GM12874 (cell line): Measurements from ENCODE around the gene PTGDS.

Source experiments
- TF ChIP-seq, protein P1 (sequence below): IDR thresholded peaks from 2 replicates; pipeline ENCODE4 v1.5.1; 2011; ENCODE audit warnings: low read depth, mild to moderate bottlenecking, control low read depth, low read length, moderate library complexity; ENCODE audit not compliant: insufficient read depth

The PTGDS gene

DNA sequence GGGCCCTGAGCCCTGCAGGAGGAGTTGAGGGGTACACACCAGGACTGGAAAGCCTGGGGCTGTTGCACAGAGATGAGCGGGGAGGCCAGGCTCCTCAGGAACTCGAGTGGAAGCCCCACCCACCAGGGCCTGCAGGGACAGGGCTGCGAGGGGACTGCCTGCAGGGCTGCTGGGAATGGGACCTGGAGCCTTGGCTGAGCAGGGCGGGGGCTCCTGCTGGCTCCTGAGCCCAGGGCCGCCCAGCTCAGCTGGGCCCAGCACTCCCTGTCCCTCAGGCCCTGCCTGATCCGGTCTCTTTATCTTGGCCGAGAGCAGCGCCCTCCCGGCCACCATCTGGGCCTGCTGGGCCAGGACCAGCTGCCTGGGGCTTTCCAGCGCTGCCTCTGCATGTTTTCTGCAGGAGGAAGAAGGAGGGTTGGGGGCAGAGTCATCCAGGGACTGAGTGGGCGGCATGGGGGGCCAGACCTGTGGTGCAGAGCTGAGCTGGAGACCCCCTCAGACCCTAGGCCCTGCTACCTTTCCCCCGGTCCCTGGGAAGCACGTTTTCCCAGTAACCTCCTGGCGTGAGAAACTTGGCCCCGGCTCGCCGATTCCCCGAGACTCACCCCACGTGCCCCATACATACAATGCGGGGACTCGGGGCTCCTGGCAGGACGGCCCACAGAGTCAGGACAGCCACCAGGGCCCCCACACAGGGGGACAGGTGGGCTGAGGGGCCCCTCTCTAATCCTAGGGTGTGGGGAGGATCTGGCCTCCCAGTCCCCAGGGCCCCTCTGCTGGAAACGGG lies 15.8 kb upstream of the PTGDS start:
- TF ChIP-seq, protein P1, sequence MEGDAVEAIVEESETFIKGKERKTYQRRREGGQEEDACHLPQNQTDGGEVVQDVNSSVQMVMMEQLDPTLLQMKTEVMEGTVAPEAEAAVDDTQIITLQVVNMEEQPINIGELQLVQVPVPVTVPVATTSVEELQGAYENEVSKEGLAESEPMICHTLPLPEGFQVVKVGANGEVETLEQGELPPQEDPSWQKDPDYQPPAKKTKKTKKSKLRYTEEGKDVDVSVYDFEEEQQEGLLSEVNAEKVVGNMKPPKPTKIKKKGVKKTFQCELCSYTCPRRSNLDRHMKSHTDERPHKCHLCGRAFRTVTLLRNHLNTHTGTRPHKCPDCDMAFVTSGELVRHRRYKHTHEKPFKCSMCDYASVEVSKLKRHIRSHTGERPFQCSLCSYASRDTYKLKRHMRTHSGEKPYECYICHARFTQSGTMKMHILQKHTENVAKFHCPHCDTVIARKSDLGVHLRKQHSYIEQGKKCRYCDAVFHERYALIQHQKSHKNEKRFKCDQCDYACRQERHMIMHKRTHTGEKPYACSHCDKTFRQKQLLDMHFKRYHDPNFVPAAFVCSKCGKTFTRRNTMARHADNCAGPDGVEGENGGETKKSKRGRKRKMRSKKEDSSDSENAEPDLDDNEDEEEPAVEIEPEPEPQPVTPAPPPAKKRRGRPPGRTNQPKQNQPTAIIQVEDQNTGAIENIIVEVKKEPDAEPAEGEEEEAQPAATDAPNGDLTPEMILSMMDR, result no peak

DNA sequence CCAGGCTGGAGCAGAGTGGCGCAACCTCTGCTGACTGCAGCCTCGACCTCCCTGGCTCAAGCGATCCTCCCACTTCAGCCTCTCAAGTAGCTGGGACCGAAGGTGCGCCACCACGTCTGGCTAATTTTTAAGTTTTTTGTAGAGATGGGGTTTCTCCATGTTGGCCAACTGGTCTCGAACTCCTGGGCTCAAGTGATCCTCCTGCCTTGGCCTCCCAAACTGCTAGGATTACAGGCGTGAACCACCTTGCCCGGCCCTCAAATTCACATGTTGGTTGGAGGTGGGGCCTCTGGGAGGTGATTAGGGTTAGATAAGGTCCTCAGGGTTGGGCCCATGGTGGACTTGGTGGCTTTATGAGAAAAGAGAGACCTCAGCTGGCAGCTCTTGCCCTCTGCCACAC lies 15.1 kb upstream of the PTGDS start:
- TF ChIP-seq, protein P1, result no peak

DNA sequence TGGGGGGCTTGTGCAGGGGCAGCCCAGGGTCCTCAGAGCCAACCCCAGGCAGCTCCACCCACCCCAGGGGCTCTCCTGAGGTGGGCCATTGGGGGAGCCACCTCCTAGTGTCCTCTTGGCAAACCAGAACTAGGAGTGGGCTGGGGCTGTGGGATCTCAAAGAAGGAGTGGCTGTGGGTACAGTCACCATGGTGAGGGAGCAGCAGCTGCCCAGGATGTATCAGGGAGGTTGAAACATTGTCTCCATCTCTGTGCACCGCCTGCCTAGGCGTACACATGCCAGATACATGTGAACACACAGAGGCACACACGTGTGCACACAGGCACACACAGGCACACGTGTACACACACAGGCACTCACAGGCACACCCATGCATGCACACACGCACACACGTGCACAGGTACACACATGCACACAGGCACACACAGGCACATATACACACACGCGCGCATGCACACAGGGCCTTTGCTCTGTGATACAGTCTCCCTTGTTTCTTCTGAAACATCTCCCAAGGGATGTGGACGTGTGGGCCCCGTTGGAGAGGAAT lies 14.5 kb upstream of the PTGDS start:
- TF ChIP-seq, protein P1, result no peak

DNA sequence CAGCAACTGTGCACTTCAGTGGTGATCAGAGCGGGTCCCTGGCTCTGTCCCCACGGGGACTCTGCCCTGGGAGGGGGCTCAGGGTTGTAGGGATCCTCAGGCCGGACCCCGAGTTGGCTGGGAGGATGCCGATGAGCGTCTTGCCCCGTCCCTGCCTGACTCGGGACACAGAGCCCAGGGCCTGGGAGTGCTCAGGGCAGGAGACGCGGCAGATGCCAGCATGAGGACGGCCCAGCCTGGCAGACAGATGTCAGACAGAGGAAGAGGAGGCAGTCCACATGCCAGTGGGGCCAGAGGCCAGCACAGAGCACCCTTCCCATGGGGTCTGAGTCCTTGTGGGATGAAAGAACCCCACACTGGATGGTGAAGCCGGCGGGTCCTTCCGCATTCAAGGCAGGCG lies 14.0 kb upstream of the PTGDS start:
- TF ChIP-seq, protein P1, result no peak

GRCh38 chr9:136963751-136964150 lies 13.6 kb upstream of the PTGDS start:
- TF ChIP-seq, protein P1, result no peak

- TF ChIP-seq, protein P1, result no peak
Observed at GRCh38 chr9:136964171-136964689, 13.1 kb upstream of the PTGDS start.

- TF ChIP-seq, protein P1, result no peak
Observed at GRCh38 chr9:136964833-136965422, 12.4 kb upstream of the PTGDS start.
